SK-N-SH (cell line): ENCODE measurements around the gene LRRC1.

Experiments used
- CTCF ChIP-seq: fragments of 200-600 bp; sonication (generic); IDR thresholded peaks from 2 replicates; pipeline ENCODE4 v1.6.1; 2017; ENCODE audit warnings: antibody characterized with exemption, mild to moderate bottlenecking, moderate library complexity
- FOXJ3 ChIP-seq: sonication (generic); formaldehyde crosslinking; IDR thresholded peaks from 2 replicates; pipeline ENCODE4 v1.5.1; 2020; ENCODE audit warnings: mild to moderate bottlenecking, missing genetic modification reagents
- TF ChIP-seq, protein P1 (sequence below): IDR thresholded peaks from 2 replicates; pipeline ENCODE4 v1.4.0; 2012; ENCODE audit warnings: low read depth, borderline replicate concordance

DNA sequence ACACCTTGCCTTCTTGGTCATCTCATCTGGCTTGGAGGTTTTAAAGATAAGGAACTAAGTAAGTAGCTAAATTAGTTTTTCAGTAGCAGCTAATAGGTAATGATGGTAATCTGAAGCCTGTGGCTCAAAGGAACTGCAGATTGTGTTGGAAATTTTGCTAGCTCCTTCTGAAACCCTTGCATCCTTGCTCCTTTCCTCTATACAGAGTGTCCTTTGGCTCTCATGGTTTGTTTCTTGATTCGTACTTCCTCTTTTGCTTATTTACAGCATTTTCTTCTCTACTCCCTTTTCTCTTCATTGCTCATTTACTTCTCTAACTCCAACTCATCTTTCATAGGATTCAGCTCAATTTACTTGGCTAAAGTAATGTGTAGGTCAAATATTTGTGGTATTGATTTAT, 19.0 kb downstream of the LRRC1 start:
- TF ChIP-seq FOXJ3 (CRISPR knock-in tag) = no peak
- no peak for TF ChIP-seq CTCF
- TF ChIP-seq, protein P1, sequence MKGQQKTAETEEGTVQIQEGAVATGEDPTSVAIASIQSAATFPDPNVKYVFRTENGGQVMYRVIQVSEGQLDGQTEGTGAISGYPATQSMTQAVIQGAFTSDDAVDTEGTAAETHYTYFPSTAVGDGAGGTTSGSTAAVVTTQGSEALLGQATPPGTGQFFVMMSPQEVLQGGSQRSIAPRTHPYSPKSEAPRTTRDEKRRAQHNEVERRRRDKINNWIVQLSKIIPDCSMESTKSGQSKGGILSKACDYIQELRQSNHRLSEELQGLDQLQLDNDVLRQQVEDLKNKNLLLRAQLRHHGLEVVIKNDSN = no peak
